T-cell (primary cell): ENCODE measurements around the gene MAP6D1. TPM values are rescaled to one million over a fixed set of nuclear protein-coding genes. Genes with fewer than 3 reads are reported as not detected.

Experiments
- ATAC-seq, 4 experiments: fragments of 200-7000 bp in 3 of 4; fragments of 150-1000 bp in 1 of 4; cut with Tn5 transposase; replicated peaks in 1 of 4; 1 replicate in 3 of 4; 2 replicates in 1 of 4; pipeline ENCODE4 v1.10.0; 2021; ENCODE audit warnings: moderate library complexity in 3 of 4, mild to moderate bottlenecking in 2 of 4, moderate number of reproducible peaks in 1 of 4
- CTCF ChIA-PET, 2 donors: fragments of 300-600 bp; sonication (Branson Sonifier 250); formaldehyde crosslinking; loops; one replicate each; lab custom pipeline; 2022; ENCODE audit warnings: antibody characterized with exemption in 2 of 2; lab: Charles Lee
- POLR2A ChIA-PET, 2 donors: fragments of 300-600 bp; sonication (Branson Sonifier 250); formaldehyde crosslinking; loops; one replicate each; lab custom pipeline; 2022; ENCODE audit warnings: antibody characterized with exemption in 2 of 2; lab: Charles Lee
- DNase-seq, 35 experiments: peaks; one replicate each; pipeline versions ENCODE4 v3.0.0 to v3.0.0-alpha.2; 2013 to 2023
- H3K27ac ChIP-seq: one replicate; pipeline ENCODE4 v1.5.1; 2013; ENCODE audit warnings: low read length
- H3K27me3 ChIP-seq, 2 experiments: replicated peaks in 1 of 2; 1 replicate in 1 of 2; 2 replicates in 1 of 2; pipeline versions ENCODE4 v1.6.1 to v1.7.0; 2013; ENCODE audit warnings: low read length in 1 of 2, mixed read lengths in 1 of 2; ENCODE audit not compliant: control insufficient read depth in 2 of 2, insufficient read depth in 2 of 2; ENCODE audit errors: extremely low read depth in 1 of 2
- H3K36me3 ChIP-seq, 2 donors: 1 replicate in 1 of 2; 2 replicates in 1 of 2; pipeline versions ENCODE4 v1.6.1 to v1.7.0; 2013; ENCODE audit warnings: low read length in 1 of 2; ENCODE audit not compliant: control insufficient read depth in 2 of 2, insufficient read depth in 1 of 2; ENCODE audit errors: extremely low read depth in 1 of 2
- H3K4me1 ChIP-seq, 2 experiments: 1 replicate in 1 of 2; 2 replicates in 1 of 2; pipeline versions ENCODE4 v1.6.1 to v1.7.0; 2013; ENCODE audit warnings: low read length in 2 of 2, mixed read lengths in 1 of 2; ENCODE audit not compliant: insufficient read depth in 2 of 2, control insufficient read depth in 1 of 2; ENCODE audit errors: extremely low read depth in 1 of 2
- H3K4me3 ChIP-seq, 2 donors: 1 replicate in 1 of 2; 2 replicates in 1 of 2; pipeline versions ENCODE4 v1.5.1 to v1.7.0; 2013; ENCODE audit warnings: mild to moderate bottlenecking in 2 of 2, low read length in 1 of 2, moderate library complexity in 1 of 2; ENCODE audit not compliant: control insufficient read depth in 1 of 2; ENCODE audit errors: extremely low read depth in 1 of 2
- H3K9me3 ChIP-seq: 2 replicates; pipeline ENCODE4 v1.7.0; 2013
- H3K27ac Mint-ChIP-seq, 2 donors: one replicate each; pipeline ENCODE4 v1.8.0; 2020 to 2021; ENCODE audit warnings: mild to moderate bottlenecking in 2 of 2, mixed read lengths in 2 of 2
- H3K27me3 Mint-ChIP-seq, 2 donors: one replicate each; pipeline ENCODE4 v1.8.0; 2021 to 2022; ENCODE audit warnings: mixed read lengths in 2 of 2
- H3K36me3 Mint-ChIP-seq: one replicate; pipeline ENCODE4 v1.8.0; 2021; ENCODE audit warnings: mixed read lengths
- H3K4me1 Mint-ChIP-seq, 3 donors: one replicate each; pipeline ENCODE4 v1.8.0; 2020 to 2022; ENCODE audit warnings: mixed read lengths in 3 of 3, mild to moderate bottlenecking in 1 of 3
- H3K4me3 Mint-ChIP-seq, 3 donors: one replicate each; pipeline ENCODE4 v1.8.0; 2020 to 2022; ENCODE audit warnings: mild to moderate bottlenecking in 3 of 3, mixed read lengths in 3 of 3, moderate library complexity in 3 of 3
- H3K9me3 Mint-ChIP-seq, 3 donors: one replicate each; pipeline ENCODE4 v1.8.0; 2020 to 2022; ENCODE audit warnings: mixed read lengths in 3 of 3
- WGBS: methylation state at CpG from one replicate; pipeline ENCODE4 v1.1.5; 2013; ENCODE audit warnings: missing lambda C conversion rate; ENCODE audit not compliant: insufficient coverage; 5-methylcytosine and 5-hydroxymethylcytosine counted together
- total RNA-seq, 35 experiments: library from RNA in 6 of 35; stranded (reverse) in 6 of 35; fragments of 120-200 nt in 1 of 35; gene quantifications; one replicate each; pipeline versions ENCODE4 v1.2.1 to v1.2.4 and lab custom pipeline; 2013 to 2026

MAP6D1 gene
- total RNA-seq, 5 donors from 2014 or later (not counting 1 experiment from before 2014, with no cell fraction given) = 1.2 to 3.3 (median 2.1) TPM

- H3K4me3 ChIP-seq = no peak overlapping the region
- H3K4me1 ChIP-seq = no peaks in the 10 kb centered on the region
- no peak overlapping the region for H3K27ac ChIP-seq
- POLR2A ChIA-PET = interaction anchor here in 1 of 2 donors (0.6 kb wide), 1 partner anchor 897 kb away, joined by 6 read pairs; no protein-coding TSS in a partner anchor
- H3K36me3 Mint-ChIP-seq = peaks cover 62% of the 10 kb centered on the region
- no peaks in the 10 kb centered on the region for H3K9me3 ChIP-seq
- H3K27ac Mint-ChIP-seq = no peak overlapping the region
- no peaks in the 10 kb centered on the region for H3K9me3 Mint-ChIP-seq
- H3K4me3 Mint-ChIP-seq = no peak overlapping the region
- no peaks in the 10 kb centered on the region for H3K27me3 ChIP-seq
- H3K36me3 ChIP-seq = peaks cover 16 to 74% of the 10 kb centered on the region in 2 donors
- H3K27me3 Mint-ChIP-seq = no peaks in the 10 kb centered on the region
- ATAC-seq (no peak), DNase-seq (no peak)
- CTCF ChIA-PET = no interaction called here
- 93% methylated on average over 3 of the region's 5 CpGs for WGBS
- H3K4me1 Mint-ChIP-seq = no peaks in the 10 kb centered on the region
Measured at GRCh38 chr3:183801601-183802000, 23.8 kb downstream of the MAP6D1 start.

DNA sequence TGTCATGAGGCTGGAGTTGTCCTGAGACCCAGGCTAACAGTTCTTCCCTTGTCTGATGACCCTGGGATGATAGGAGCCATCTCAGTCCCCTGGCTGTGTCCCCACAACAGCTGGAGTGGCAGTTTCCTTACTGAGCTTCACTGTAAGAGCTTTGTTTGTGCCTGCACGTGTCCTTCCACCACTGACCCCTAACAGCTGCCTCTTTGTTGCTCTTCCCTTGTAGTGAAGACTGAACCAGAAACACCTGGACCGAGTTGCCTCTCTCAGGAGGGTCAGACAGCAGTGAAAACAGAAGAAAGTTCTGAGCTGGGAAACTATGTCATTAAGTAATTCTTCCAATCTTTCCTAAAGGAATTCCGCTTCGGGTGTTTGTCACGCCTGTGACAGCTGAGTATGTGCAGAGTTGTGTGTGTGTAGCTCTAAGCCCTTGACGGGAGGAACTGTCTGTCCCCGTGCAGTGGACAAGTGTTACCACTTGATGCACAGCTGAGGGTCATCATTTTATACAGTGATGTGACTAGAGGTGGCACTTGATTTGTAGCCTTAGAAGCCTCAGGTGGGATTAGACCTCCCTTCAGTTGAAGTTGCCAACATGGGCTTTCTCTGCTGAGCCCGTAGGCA is 25.0 kb downstream of the MAP6D1 start:
- H3K9me3 ChIP-seq = no peaks in the 10 kb centered on the region
- peaks cover 16 to 61% of the 10 kb centered on the region in 2 donors for H3K36me3 ChIP-seq
- Mint-ChIP-seq H3K27me3 (no peaks in the 10 kb centered on the region), H3K4me3 (no peak overlapping the region), H3K4me1 (no peaks in the 10 kb centered on the region), H3K27ac (no peak overlapping the region), H3K9me3 (no peaks in the 10 kb centered on the region), H3K36me3 (peaks cover 63% of the 10 kb centered on the region)
- 98% methylated on average over 5 of the region's 8 CpGs for WGBS
- no peak overlapping the region for H3K27ac ChIP-seq
- no peaks in the 10 kb centered on the region for H3K27me3 ChIP-seq
- ChIA-PET CTCF (interaction anchor here in 1 of 2 donors (0.6 kb wide), 1 partner anchor 23 kb away, joined by 3 read pairs; no protein-coding TSS in a partner anchor), POLR2A (no interaction called here)
- H3K4me1 ChIP-seq = no peaks in the 10 kb centered on the region
- ATAC-seq (no peak), DNase-seq (no peak)
- H3K4me3 ChIP-seq = no peak overlapping the region

GRCh38 chr3:183799461-183799860 is 25.9 kb downstream of the MAP6D1 start:
- H3K27me3 Mint-ChIP-seq = no peaks in the 10 kb centered on the region
- DNase-seq = no peak
- no peak overlapping the region for H3K4me3 ChIP-seq
- no peaks in the 10 kb centered on the region for H3K9me3 Mint-ChIP-seq
- ATAC-seq = no peak
- no peak overlapping the region for H3K4me3 Mint-ChIP-seq
- 100% methylated on average over 3 of the region's 5 CpGs for WGBS
- H3K36me3 ChIP-seq = peaks cover 15 to 58% of the 10 kb centered on the region in 2 donors
- H3K27me3 ChIP-seq = no peaks in the 10 kb centered on the region
- H3K4me1 Mint-ChIP-seq = no peaks in the 10 kb centered on the region
- ChIA-PET CTCF (no interaction called here), POLR2A (no interaction called here)
- H3K36me3 Mint-ChIP-seq = peaks cover 59% of the 10 kb centered on the region
- no peak overlapping the region for H3K27ac Mint-ChIP-seq
- H3K4me1 ChIP-seq = no peaks in the 10 kb centered on the region
- H3K9me3 ChIP-seq = no peaks in the 10 kb centered on the region
- no peak overlapping the region for H3K27ac ChIP-seq

- H3K9me3 ChIP-seq = no peaks in the 10 kb centered on the region
- ATAC-seq (no peak), DNase-seq (no peak)
- ChIA-PET POLR2A (no interaction called here), CTCF (no interaction called here)
- H3K4me1 ChIP-seq = no peaks in the 10 kb centered on the region
- H3K4me3 Mint-ChIP-seq = no peak overlapping the region
- H3K27me3 ChIP-seq = no peaks in the 10 kb centered on the region
- H3K36me3 Mint-ChIP-seq = peaks cover 58% of the 10 kb centered on the region
- no peak overlapping the region for H3K4me3 ChIP-seq
- H3K9me3 Mint-ChIP-seq = no peaks in the 10 kb centered on the region
- H3K27ac ChIP-seq = no peak overlapping the region
- no peak overlapping the region for H3K27ac Mint-ChIP-seq
- 100% methylated on average over 3 of the region's 9 CpGs for WGBS
- H3K27me3 Mint-ChIP-seq = no peaks in the 10 kb centered on the region
- H3K4me1 Mint-ChIP-seq = no peaks in the 10 kb centered on the region
- peaks cover 10 to 61% of the 10 kb centered on the region in 2 donors for H3K36me3 ChIP-seq
Measured at GRCh38 chr3:183797996-183798395, 27.4 kb downstream of the MAP6D1 start.

DNA sequence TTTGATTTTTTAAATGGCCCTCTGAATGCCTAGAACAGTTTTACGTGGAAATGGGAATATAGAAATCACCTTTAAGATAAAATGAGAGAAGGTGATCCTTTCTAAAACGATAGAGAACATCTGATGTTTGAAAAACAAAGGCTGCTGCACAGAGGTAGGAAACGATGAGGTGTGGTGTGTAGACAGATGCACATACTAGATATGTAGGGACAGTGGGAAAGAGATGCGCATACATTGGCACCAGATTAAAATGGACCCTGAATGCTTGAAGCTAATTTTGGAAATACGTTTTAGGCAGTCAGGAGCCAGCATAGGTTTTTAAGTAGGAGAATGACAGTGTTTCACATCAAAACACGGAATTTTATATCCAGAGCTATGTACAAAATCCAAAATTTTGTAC is 29.0 kb downstream of the MAP6D1 start:
- no peak for ATAC-seq
- Mint-ChIP-seq H3K27me3 (no peaks in the 10 kb centered on the region), H3K4me1 (no peaks in the 10 kb centered on the region), H3K36me3 (peaks cover 58% of the 10 kb centered on the region), H3K27ac (no peak overlapping the region), H3K4me3 (no peak overlapping the region), H3K9me3 (no peaks in the 10 kb centered on the region)
- 100% methylated on average over 1 of the region's 6 CpGs for whole genome bisulfite sequencing
- Histone ChIP-seq H3K27me3 (no peaks in the 10 kb centered on the region), H3K4me3 (no peak overlapping the region), H3K27ac (no peak overlapping the region), H3K36me3 (peaks cover 10 to 59% of the 10 kb centered on the region in 2 donors), H3K4me1 (no peaks in the 10 kb centered on the region), H3K9me3 (no peaks in the 10 kb centered on the region)
- CTCF ChIA-PET = no interaction called here
- no peak for DNase-seq
- POLR2A ChIA-PET = interaction anchor here in 1 of 2 donors (0.6 kb wide), 1 partner anchor 18 kb away, joined by 3 read pairs; no protein-coding TSS in a partner anchor

GRCh38 chr3:183794452-183794851 is 30.9 kb downstream of the MAP6D1 start:
- H3K9me3 Mint-ChIP-seq = no peaks in the 10 kb centered on the region
- H3K27me3 ChIP-seq = no peaks in the 10 kb centered on the region
- peaks cover 57% of the 10 kb centered on the region for H3K36me3 Mint-ChIP-seq
- peaks cover 15 to 62% of the 10 kb centered on the region in 2 donors for H3K36me3 ChIP-seq
- H3K27me3 Mint-ChIP-seq = no peaks in the 10 kb centered on the region
- WGBS = no CpG with 5 or more reads among the region's 4 CpGs
- CTCF ChIA-PET = no interaction called here
- no peak overlapping the region for H3K4me3 ChIP-seq
- H3K4me3 Mint-ChIP-seq = no peak overlapping the region
- DNase-seq (no peak), ATAC-seq (no peak)
- H3K4me1 ChIP-seq = no peaks in the 10 kb centered on the region
- H3K4me1 Mint-ChIP-seq = peaks cover 0 to 5% (median 4%) of the 10 kb centered on the region in 3 donors
- POLR2A ChIA-PET = interaction anchor here (0.5 to 0.7 kb wide), 3 partner anchors 22 to 409 kb away, joined by 3 to 6 read pairs (median 5); no protein-coding TSS in a partner anchor
- no peaks in the 10 kb centered on the region for H3K9me3 ChIP-seq
- no peak overlapping the region for H3K27ac Mint-ChIP-seq
- no peak overlapping the region for H3K27ac ChIP-seq
